Measurements from ENCODE around the gene FOXP2.

The FOXP2 gene

DNA sequence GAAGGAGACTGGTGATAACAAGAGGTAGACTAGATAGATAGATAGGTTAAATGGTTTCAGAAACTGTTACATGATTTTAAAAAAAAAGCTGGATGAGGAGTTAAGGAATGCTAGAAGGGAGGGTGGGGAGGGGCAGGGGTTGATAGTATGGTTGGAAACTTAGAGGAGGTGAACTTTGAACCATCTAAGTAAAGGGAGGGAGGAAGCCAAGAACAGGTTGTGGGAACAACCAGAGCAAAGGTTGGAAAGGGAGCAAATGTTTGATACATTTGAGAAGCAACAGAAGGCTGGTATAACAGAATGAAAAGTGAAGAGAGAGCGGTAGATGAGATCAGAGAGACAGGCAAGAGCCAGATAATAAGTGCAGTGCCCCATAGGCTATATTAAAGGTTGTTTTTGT is 224.8 kb downstream of the FOXP2 start:
- Mint-ChIP-seq H3K27ac (no peak overlapping the region), H3K4me1 (peaks cover 3% of the 10 kb centered on the region), H3K4me3 (no peak overlapping the region), H3K9me3 (no peaks in the 10 kb centered on the region), H3K27me3 (ENCODE audit: low read depth, poor library complexity) (no peaks in the 10 kb centered on the region), H3K36me3 (ENCODE audit: low read depth) (no peaks in the 10 kb centered on the region)
- DNase-seq = no peak
- TF ChIP-seq, protein P1, sequence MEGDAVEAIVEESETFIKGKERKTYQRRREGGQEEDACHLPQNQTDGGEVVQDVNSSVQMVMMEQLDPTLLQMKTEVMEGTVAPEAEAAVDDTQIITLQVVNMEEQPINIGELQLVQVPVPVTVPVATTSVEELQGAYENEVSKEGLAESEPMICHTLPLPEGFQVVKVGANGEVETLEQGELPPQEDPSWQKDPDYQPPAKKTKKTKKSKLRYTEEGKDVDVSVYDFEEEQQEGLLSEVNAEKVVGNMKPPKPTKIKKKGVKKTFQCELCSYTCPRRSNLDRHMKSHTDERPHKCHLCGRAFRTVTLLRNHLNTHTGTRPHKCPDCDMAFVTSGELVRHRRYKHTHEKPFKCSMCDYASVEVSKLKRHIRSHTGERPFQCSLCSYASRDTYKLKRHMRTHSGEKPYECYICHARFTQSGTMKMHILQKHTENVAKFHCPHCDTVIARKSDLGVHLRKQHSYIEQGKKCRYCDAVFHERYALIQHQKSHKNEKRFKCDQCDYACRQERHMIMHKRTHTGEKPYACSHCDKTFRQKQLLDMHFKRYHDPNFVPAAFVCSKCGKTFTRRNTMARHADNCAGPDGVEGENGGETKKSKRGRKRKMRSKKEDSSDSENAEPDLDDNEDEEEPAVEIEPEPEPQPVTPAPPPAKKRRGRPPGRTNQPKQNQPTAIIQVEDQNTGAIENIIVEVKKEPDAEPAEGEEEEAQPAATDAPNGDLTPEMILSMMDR (IDR thresholded peaks at IDR 0.05) = no peak

DNA sequence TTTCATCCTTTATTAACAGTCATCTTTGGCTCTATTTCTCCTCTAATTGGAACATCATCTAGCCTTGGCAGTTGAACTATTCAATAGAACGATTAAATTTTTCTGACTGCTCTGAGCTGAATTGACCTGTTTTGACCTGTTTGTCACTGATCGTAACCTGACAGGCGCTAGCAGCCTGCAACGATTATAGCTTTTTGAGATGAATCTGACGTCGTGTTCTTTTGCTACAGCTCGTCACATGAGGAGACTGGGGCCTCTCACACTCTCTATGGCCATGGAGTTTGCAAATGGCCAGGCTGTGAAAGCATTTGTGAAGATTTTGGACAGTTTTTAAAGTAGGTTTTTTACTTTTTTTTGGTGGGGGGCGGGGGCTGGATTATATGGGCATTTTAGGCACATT is 229.8 kb downstream of the FOXP2 start:
- TF ChIP-seq, protein P1 (IDR thresholded peaks at IDR 0.05) = no peak
- no peaks in the 10 kb centered on the region for H3K9me3 Mint-ChIP-seq
- H3K27ac Mint-ChIP-seq = no peak overlapping the region
- DNase-seq = no peak
- H3K27me3 Mint-ChIP-seq (ENCODE audit: low read depth, poor library complexity) = no peaks in the 10 kb centered on the region
- peaks cover 21% of the 10 kb centered on the region for H3K4me1 Mint-ChIP-seq
- no peak overlapping the region for H3K4me3 Mint-ChIP-seq
- H3K36me3 Mint-ChIP-seq (ENCODE audit: low read depth) = no peaks in the 10 kb centered on the region

DNA sequence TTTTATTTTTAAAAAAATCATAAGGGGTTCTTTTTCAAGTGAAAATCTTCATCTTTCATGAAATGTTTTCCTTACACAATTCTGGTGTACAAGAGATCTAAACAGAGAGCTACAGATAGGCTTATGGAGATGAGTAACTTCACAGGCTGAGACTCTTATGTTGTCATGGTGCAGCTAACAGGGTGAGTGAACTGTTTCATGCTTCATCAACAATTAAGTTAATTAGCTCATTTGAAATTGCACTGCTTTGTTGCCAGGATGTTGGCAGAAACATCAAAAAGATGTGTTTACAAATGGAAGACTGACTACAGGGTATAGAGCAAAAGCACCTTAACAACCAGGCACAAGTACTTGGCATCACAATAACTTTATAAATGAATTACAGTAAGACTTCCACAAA is 230.8 kb downstream of the FOXP2 start:
- Mint-ChIP-seq H3K27ac (no peak overlapping the region), H3K4me1 (peaks cover 21% of the 10 kb centered on the region), H3K27me3 (ENCODE audit: low read depth, poor library complexity) (no peaks in the 10 kb centered on the region), H3K9me3 (no peaks in the 10 kb centered on the region), H3K4me3 (no peak overlapping the region), H3K36me3 (ENCODE audit: low read depth) (no peaks in the 10 kb centered on the region)
- TF ChIP-seq, protein P1 (IDR thresholded peaks at IDR 0.05) = no peak
- no peak for DNase-seq

DNA sequence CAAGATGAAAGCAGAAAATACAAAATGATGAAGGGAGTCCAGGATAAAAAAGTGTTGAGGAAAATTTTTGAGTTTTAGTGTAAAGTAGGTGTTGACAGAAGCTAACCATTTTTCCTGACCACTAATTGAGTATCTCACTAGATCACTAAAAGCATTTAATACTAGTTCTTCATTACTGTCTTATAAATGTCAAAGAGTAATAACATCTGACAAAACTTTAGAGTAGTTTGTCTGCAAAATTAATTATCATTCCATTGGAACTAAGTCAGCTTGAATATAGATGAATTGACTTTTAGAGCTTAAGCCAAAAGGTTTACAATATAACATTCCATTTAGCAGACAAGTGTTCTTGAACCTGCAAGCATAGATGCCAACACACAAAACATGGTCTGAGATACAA is 232.9 kb downstream of the FOXP2 start:
- TF ChIP-seq, protein P1 (IDR thresholded peaks at IDR 0.05) = no peak
- H3K27me3 Mint-ChIP-seq (ENCODE audit: low read depth, poor library complexity) = no peaks in the 10 kb centered on the region
- H3K4me1 Mint-ChIP-seq = peaks cover 34% of the 10 kb centered on the region
- no peak overlapping the region for H3K4me3 Mint-ChIP-seq
- DNase-seq = no peak
- H3K36me3 Mint-ChIP-seq (ENCODE audit: low read depth) = no peaks in the 10 kb centered on the region
- no peak overlapping the region for H3K27ac Mint-ChIP-seq
- H3K9me3 Mint-ChIP-seq = no peaks in the 10 kb centered on the region

DNA sequence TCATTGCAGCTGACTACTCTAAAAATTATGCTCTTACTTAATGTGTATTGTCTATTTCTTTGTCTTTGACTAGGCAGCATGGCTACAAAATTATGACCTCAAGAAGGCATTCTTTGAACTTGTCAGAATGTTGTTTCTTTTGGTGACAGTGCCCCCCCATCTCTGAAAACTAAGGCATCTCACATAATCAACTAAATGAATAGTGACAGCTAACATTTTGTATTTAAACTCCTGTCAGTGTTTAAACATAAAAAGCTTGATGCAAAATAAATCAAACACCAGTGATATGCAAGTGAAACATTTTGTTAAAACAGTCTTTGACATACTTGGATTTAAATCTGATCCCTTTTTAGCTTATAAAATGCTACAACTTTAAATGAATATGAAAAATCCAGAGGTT is 233.5 kb downstream of the FOXP2 start:
- TF ChIP-seq, protein P1 (IDR thresholded peaks at IDR 0.05) = no peak
- H3K4me3 Mint-ChIP-seq = no peak overlapping the region
- H3K27ac Mint-ChIP-seq = no peak overlapping the region

DNA sequence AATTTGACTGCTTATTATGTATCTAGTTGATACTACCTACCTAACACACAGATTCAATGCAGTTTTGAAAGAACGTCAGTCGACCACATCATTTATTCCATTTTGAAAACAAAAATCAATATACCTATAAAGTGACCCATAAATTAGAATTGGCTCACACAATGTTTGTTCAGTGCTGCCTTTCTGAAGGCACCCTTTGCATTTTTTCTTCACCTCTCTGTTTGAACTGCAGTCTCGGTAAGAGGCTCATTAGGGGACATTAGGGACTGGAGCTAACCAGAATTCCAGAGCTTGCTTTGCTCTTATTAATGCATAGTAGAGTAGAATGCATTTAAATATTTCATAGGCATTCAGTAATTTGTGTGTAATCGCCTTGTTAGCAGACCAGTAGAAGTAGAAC is 234.1 kb downstream of the FOXP2 start:
- Mint-ChIP-seq H3K36me3 (ENCODE audit: low read depth) (no peaks in the 10 kb centered on the region), H3K4me1 (peaks cover 44% of the 10 kb centered on the region), H3K9me3 (no peaks in the 10 kb centered on the region), H3K27ac (no peak overlapping the region), H3K4me3 (no peak overlapping the region), H3K27me3 (ENCODE audit: low read depth, poor library complexity) (no peaks in the 10 kb centered on the region)
- TF ChIP-seq, protein P1 (IDR thresholded peaks at IDR 0.05) = no peak
- DNase-seq = no peak

More for the DNA sequence above, 233.5 kb downstream of the FOXP2 start:
- H3K4me1 Mint-ChIP-seq = peaks cover 38% of the 10 kb centered on the region
- H3K27me3 Mint-ChIP-seq (ENCODE audit: low read depth, poor library complexity) = no peaks in the 10 kb centered on the region
- DNase-seq = no peak
- no peaks in the 10 kb centered on the region for H3K9me3 Mint-ChIP-seq
- no peaks in the 10 kb centered on the region for H3K36me3 Mint-ChIP-seq (ENCODE audit: low read depth)

Measured in nephron progenitor cell (in vitro differentiated cells).